Right cardiac atrium (tissue), 5 donors: ENCODE data around the gene SLC5A3. TPM values are rescaled to one million over a fixed set of nuclear protein-coding genes. Genes with fewer than 3 reads are reported as not detected.

Source experiments
- ATAC-seq, 2 donors: fragments of 200-7000 bp; cut with Tn5 transposase; one replicate each; pipeline versions ENCODE4 v1.8.0 to v1.9.1; 2020; ENCODE audit warnings: moderate library complexity in 2 of 2, mild to moderate bottlenecking in 1 of 2
- DNase-seq, 3 donors: peaks; one replicate each; pipeline ENCODE4 v3.0.0-alpha.2; 2020
- H3K27ac ChIP-seq: one replicate; pipeline ENCODE4 v1.5.1; 2013; ENCODE audit warnings: mild to moderate bottlenecking, low read length, control low read depth, moderate library complexity
- H3K27me3 ChIP-seq: one replicate; pipeline ENCODE4 v1.6.1; 2013; ENCODE audit not compliant: control insufficient read depth, insufficient read depth
- H3K4me1 ChIP-seq: one replicate; pipeline ENCODE4 v1.6.1; 2013; ENCODE audit warnings: low read length; ENCODE audit not compliant: control insufficient read depth, insufficient read depth
- H3K4me3 ChIP-seq: one replicate; pipeline ENCODE4 v1.5.1; 2013; ENCODE audit warnings: low read length, control low read depth
- H3K9me3 ChIP-seq: one replicate; pipeline ENCODE4 v1.6.1; 2013; ENCODE audit warnings: low read length; ENCODE audit not compliant: control insufficient read depth
- WGBS: extraction: QIAGEN DNeasy Blood & Tissue Kit; methylation state at CpG from one replicate; pipeline ENCODE4 v1.1.7; 2013; 5-methylcytosine and 5-hydroxymethylcytosine counted together
- intact Hi-C, 4 donors: fragments of 100-400 bp; cut with DNase I; formaldehyde crosslinking; loops; one replicate each; pipeline versions ENCODE4 v1.11.0 to v1.14.0; 2022 to 2023
- polyA plus RNA-seq: library from polyadenylated mRNA; stranded (reverse); fragments of 200-250 nt; gene quantifications from one replicate; pipeline ENCODE4 v1.2.3, GENCODE V29; 2013
- total RNA-seq, 4 donors: library from RNA; stranded (reverse); fragmentation: NEBNext Ultra II Directional; extraction: Animal tissue kit (Norgen Biotek cat#: 25700); gene quantifications; one replicate each; pipeline ENCODE4 v1.2.1, GENCODE V29; 2021
- donor health status: healthy with polysubstance abuse.
- donor health status: DM: no; HTN: yes; CAD: no.
- donor health status: DM: no; HTN: no; CAD: no.
- donor health status: DM: no; HTN: yes; CAD: no; lungs with severe emphysema.
- donor health status: DM: yes; HTN: yes; CAD: no.

Gene SLC5A3
- total and polyA plus RNA-seq, 5 donors, result 2.2 to 11.7 (median 5.7) TPM

GRCh38 chr21:34037009-34037795 is 36.2 kb upstream of the SLC5A3 start:
- H3K27ac ChIP-seq, result no peak overlapping the region
- intact Hi-C loops, result no loop called here
- H3K4me1 ChIP-seq, result no peaks in the 10 kb centered on the region
- ATAC-seq, result no peak
- no peak overlapping the region for H3K4me3 ChIP-seq
- no peak for DNase-seq
- no peaks in the 10 kb centered on the region for H3K27me3 ChIP-seq
- whole genome bisulfite sequencing, result 83% methylated on average over 11 of the region's 11 CpGs
- no peaks in the 10 kb centered on the region for H3K9me3 ChIP-seq

- no peaks in the 10 kb centered on the region for H3K9me3 ChIP-seq
- peak in 1 of 2 donors; percentile 54 for ATAC-seq
Observed at GRCh38 chr21:34039678-34040382, 33.5 kb upstream of the SLC5A3 start.

GRCh38 chr21:34042735-34043134 is 30.6 kb upstream of the SLC5A3 start:
- no peak overlapping the region for H3K27ac ChIP-seq
- ATAC-seq, result no peak
- no peaks in the 10 kb centered on the region for H3K27me3 ChIP-seq
- 77% methylated on average over 1 of the region's 1 CpG for WGBS
- no peak overlapping the region for H3K4me3 ChIP-seq
- DNase-seq, result no peak
- intact Hi-C loops, result no loop called here
- no peaks in the 10 kb centered on the region for H3K9me3 ChIP-seq
- no peaks in the 10 kb centered on the region for H3K4me1 ChIP-seq

More at GRCh38 chr21:34039678-34040382, 33.5 kb upstream of the SLC5A3 start:
- no peak overlapping the region for H3K27ac ChIP-seq
- no peak overlapping the region for H3K4me3 ChIP-seq
- intact Hi-C loops, result no loop called here
- WGBS, result 49% methylated on average over 10 of the region's 10 CpGs
- peak in 1 of 3 donors; percentile 40 for DNase-seq
- H3K27me3 ChIP-seq, result no peaks in the 10 kb centered on the region
- H3K4me1 ChIP-seq, result no peaks in the 10 kb centered on the region

GRCh38 chr21:34043333-34043732 is 30.0 kb upstream of the SLC5A3 start:
- H3K4me3 ChIP-seq, result no peak overlapping the region
- intact Hi-C loops, result no loop called here

GRCh38 chr21:34046917-34047316 is 26.5 kb upstream of the SLC5A3 start:
- DNase-seq, result no peak
- no peak for ATAC-seq
- Histone ChIP-seq H3K4me3 (no peak overlapping the region), H3K27me3 (no peaks in the 10 kb centered on the region), H3K27ac (no peak overlapping the region), H3K4me1 (no peaks in the 10 kb centered on the region), H3K9me3 (no peaks in the 10 kb centered on the region)
- WGBS, result 84% methylated on average over 6 of the region's 6 CpGs
- intact Hi-C loops, result no loop called here

More at GRCh38 chr21:34043333-34043732, 30.0 kb upstream of the SLC5A3 start:
- WGBS, result 84% methylated on average over 4 of the region's 4 CpGs
- H3K27ac ChIP-seq, result no peak overlapping the region
- ATAC-seq (no peak), DNase-seq (no peak)
- H3K9me3 ChIP-seq, result no peaks in the 10 kb centered on the region
- no peaks in the 10 kb centered on the region for H3K4me1 ChIP-seq
- H3K27me3 ChIP-seq, result no peaks in the 10 kb centered on the region

DNA sequence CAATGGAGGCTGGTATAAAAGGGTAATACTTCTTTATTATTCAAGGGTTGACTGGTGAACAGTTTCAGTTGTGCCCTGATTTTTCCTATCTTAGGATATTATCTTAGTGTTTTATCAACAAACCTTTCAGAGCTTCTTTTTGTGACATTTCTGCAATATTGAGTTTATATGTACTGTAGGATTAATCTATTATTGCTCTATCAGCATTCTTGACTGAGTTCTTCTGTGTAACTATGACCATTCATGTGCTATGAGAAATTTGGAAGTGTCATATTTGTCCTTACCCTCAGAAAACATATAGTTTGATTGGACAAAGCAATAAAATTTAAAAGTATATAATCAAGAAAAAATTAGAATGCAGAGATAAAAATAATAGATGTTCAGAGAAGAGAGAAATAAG is 25.5 kb upstream of the SLC5A3 start:
- ATAC-seq, result no peak
- no peaks in the 10 kb centered on the region for H3K4me1 ChIP-seq
- intact Hi-C loops, result no loop called here
- no peak for DNase-seq
- H3K27ac ChIP-seq, result no peak overlapping the region
- no peaks in the 10 kb centered on the region for H3K9me3 ChIP-seq
- no peaks in the 10 kb centered on the region for H3K27me3 ChIP-seq
- no peak overlapping the region for H3K4me3 ChIP-seq

GRCh38 chr21:34052171-34052570 is 21.2 kb upstream of the SLC5A3 start:
- no peaks in the 10 kb centered on the region for H3K4me1 ChIP-seq
- H3K27ac ChIP-seq, result no peak overlapping the region
- ATAC-seq (no peak), DNase-seq (no peak)
- intact Hi-C loops, result no loop called here
- no peak overlapping the region for H3K4me3 ChIP-seq
- H3K27me3 ChIP-seq, result no peaks in the 10 kb centered on the region
- H3K9me3 ChIP-seq, result no peaks in the 10 kb centered on the region
- 78% methylated on average over 5 of the region's 5 CpGs for WGBS

- intact Hi-C loops, result no loop called here
- Histone ChIP-seq H3K4me1 (no peaks in the 10 kb centered on the region), H3K4me3 (no peak overlapping the region), H3K9me3 (no peaks in the 10 kb centered on the region), H3K27me3 (no peaks in the 10 kb centered on the region), H3K27ac (no peak overlapping the region)
- ATAC-seq, result no peak
- DNase-seq, result no peak
- WGBS, result 79% methylated on average over 4 of the region's 4 CpGs
Observed at GRCh38 chr21:34054259-34054658, 19.1 kb upstream of the SLC5A3 start.

DNA sequence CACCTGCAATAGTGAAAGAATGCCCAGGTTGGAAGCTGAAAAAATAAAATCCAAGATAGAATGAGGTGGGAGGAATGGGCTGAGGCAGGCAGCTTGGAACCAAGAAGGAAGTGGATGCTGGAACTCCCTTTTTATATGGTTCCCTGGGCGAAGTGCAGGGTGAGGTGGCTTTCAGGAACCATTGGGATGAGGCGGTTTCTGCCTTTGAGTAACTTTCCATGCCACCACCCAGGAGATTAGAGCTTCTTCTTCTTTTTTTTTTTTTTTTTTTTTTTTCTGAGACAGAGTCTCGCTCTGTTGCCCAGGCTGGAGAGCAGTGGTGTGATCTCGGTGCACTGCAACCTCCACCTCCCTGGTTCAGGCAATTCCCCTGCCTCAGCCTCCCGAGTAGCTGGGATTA is 17.8 kb upstream of the SLC5A3 start:
- Histone ChIP-seq H3K4me3 (no peak overlapping the region), H3K4me1 (no peaks in the 10 kb centered on the region), H3K27me3 (no peaks in the 10 kb centered on the region), H3K9me3 (no peaks in the 10 kb centered on the region), H3K27ac (no peak overlapping the region)
- no peak for ATAC-seq
- intact Hi-C loops, result no loop called here
- no peak for DNase-seq
- 93% methylated on average over 5 of the region's 5 CpGs for WGBS

GRCh38 chr21:34061983-34062382 is 11.4 kb upstream of the SLC5A3 start:
- no peaks in the 10 kb centered on the region for H3K27me3 ChIP-seq
- DNase-seq, result no peak
- no peak for ATAC-seq
- H3K9me3 ChIP-seq, result no peaks in the 10 kb centered on the region
- H3K4me1 ChIP-seq, result no peaks in the 10 kb centered on the region
- no peak overlapping the region for H3K4me3 ChIP-seq
- no peak overlapping the region for H3K27ac ChIP-seq
- intact Hi-C loops, result no loop called here
- 77% methylated on average over 3 of the region's 3 CpGs for WGBS

GRCh38 chr21:34065027-34065426 is 8.4 kb upstream of the SLC5A3 start:
- DNase-seq (no peak), ATAC-seq (no peak)
- Histone ChIP-seq H3K27me3 (no peaks in the 10 kb centered on the region), H3K9me3 (no peaks in the 10 kb centered on the region), H3K27ac (no peak overlapping the region), H3K4me1 (no peaks in the 10 kb centered on the region), H3K4me3 (no peak overlapping the region)
- 61% methylated on average over 3 of the region's 3 CpGs for WGBS
- intact Hi-C loops, result no loop called here
